GM12801 (cell line): Measurements from ENCODE around the gene SPATA31C2.

Source experiments
- TF ChIP-seq, protein P1 (sequence below): IDR thresholded peaks from one replicate; pipeline ENCODE4 v1.5.1; 2011; ENCODE audit warnings: control low read depth; ENCODE audit not compliant: insufficient read length; ENCODE audit errors: extremely low read depth

Gene SPATA31C2

GRCh38 chr9:88092797-88093331, 45.4 kb downstream of the SPATA31C2 start:
- TF ChIP-seq, protein P1, sequence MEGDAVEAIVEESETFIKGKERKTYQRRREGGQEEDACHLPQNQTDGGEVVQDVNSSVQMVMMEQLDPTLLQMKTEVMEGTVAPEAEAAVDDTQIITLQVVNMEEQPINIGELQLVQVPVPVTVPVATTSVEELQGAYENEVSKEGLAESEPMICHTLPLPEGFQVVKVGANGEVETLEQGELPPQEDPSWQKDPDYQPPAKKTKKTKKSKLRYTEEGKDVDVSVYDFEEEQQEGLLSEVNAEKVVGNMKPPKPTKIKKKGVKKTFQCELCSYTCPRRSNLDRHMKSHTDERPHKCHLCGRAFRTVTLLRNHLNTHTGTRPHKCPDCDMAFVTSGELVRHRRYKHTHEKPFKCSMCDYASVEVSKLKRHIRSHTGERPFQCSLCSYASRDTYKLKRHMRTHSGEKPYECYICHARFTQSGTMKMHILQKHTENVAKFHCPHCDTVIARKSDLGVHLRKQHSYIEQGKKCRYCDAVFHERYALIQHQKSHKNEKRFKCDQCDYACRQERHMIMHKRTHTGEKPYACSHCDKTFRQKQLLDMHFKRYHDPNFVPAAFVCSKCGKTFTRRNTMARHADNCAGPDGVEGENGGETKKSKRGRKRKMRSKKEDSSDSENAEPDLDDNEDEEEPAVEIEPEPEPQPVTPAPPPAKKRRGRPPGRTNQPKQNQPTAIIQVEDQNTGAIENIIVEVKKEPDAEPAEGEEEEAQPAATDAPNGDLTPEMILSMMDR, result no peak

GRCh38 chr9:88090151-88090581, 48.1 kb downstream of the SPATA31C2 start:
- TF ChIP-seq, protein P1, result no peak

DNA sequence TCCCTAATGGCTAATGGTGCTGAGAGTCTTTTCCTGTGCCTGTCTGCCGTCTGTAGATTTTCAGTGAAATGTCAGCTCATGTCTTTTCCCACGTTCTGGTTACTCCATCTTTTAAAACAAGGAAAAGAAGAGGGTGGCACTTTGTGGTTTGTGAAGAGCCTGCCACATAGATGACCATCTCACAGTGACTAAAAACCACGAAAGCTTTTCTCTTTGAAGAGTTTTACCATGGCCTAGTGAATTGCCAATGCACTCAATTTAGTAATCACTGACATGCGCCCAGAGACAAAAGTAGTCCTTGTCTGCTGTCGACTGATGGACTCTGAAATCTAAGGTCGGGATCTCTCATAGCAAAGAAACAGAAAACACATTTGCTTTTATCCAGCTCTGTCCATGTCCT, 50.4 kb downstream of the SPATA31C2 start:
- TF ChIP-seq, protein P1, result no peak

GRCh38 chr9:88085476-88085875, 52.8 kb downstream of the SPATA31C2 start:
- TF ChIP-seq, protein P1, result no peak

DNA sequence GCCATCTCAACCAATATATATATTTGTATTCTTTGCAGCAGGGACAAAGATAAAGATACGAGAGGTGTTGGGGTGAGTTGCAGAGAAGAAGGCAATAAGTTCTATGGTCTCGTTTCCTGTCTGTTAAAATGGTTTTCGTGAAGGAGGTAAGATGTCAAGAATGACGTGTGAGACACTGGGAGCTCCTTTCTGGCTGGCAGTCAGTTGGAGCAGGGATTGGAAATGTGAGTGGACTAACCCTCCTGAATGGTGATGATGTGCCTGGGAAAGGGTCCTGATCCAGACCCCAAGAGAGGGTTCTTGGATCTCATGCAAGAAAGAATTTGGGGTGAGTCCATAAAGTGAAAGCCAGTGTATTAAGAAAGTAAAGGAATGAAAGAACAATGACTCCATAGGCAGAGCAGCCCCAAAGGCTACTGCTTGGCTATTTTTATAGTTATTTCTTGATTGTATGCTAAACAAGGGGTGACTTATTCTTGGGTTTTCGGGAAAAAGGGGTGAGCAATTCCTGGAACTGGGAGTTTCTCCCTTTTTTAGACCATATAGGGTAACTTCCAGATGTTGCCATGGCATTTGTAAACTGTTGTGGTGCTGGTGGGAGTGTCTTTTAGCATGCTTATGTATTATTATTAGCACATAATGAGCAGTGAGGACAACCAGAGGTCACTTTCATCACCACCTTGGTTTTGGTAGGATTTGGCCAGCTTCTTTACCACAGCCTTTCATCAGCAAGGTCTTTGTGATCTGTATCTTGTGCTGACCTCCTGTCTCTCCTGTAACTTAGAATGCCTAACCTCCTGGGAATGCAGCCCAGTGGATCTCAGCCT, 53.7 kb downstream of the SPATA31C2 start:
- TF ChIP-seq, protein P1, result no peak
